Nephron progenitor cell (in vitro differentiated cells): ENCODE measurements around the gene RPGRIP1L.
"Not testable (repeated sequence)": the region's sequence is repeated elsewhere in the genome, so short reads cannot be mapped to it uniquely, and the experiment has no call there.

ENCODE experiments used
- DNase-seq: peaks from one replicate; pipeline ENCODE4 v3.0.0; 2021
- H3K27ac Mint-ChIP-seq: 2 replicates; pipeline ENCODE4 v1.8.0; 2021; ENCODE audit warnings: mild to moderate bottlenecking, moderate library complexity, mixed read lengths
- H3K27me3 Mint-ChIP-seq: 2 replicates; pipeline ENCODE4 v1.8.0; 2021; ENCODE audit warnings: mild to moderate bottlenecking, low read depth, mixed read lengths; ENCODE audit not compliant: poor library complexity
- H3K36me3 Mint-ChIP-seq: 2 replicates; pipeline ENCODE4 v1.8.0; 2021; ENCODE audit warnings: low read depth, mixed read lengths
- H3K4me1 Mint-ChIP-seq: 2 replicates; pipeline ENCODE4 v1.8.0; 2021; ENCODE audit warnings: mixed read lengths
- H3K4me3 Mint-ChIP-seq: 2 replicates; pipeline ENCODE4 v1.8.0; 2021; ENCODE audit warnings: mild to moderate bottlenecking, moderate library complexity, mixed read lengths
- H3K9me3 Mint-ChIP-seq: 2 replicates; pipeline ENCODE4 v1.8.0; 2021; ENCODE audit warnings: mild to moderate bottlenecking, moderate library complexity, mixed read lengths
- CTCF ChIP-seq: fragments of 200-600 bp; sonication (generic); IDR thresholded peaks from 2 replicates; pipeline ENCODE4 v1.5.0; 2021; ENCODE audit warnings: antibody characterized with exemption

Gene RPGRIP1L

GRCh38 chr16:53711390-53711789, 7.7 kb upstream of the RPGRIP1L start:
- H3K4me1 Mint-ChIP-seq = peaks cover 14% of the 10 kb centered on the region
- H3K4me3 Mint-ChIP-seq = no peak overlapping the region
- H3K9me3 Mint-ChIP-seq = peaks cover 4% of the 10 kb centered on the region
- no peak for TF ChIP-seq CTCF
- peaks cover 24% of the 10 kb centered on the region for H3K36me3 Mint-ChIP-seq
- H3K27ac Mint-ChIP-seq = no peak overlapping the region
- no peaks in the 10 kb centered on the region for H3K27me3 Mint-ChIP-seq
- DNase-seq = no peak

GRCh38 chr16:53708490-53708889, 4.8 kb upstream of the RPGRIP1L start:
- Mint-ChIP-seq H3K27ac (no peak overlapping the region), H3K27me3 (no peaks in the 10 kb centered on the region), H3K36me3 (peaks cover 28% of the 10 kb centered on the region), H3K4me1 (peaks cover 22% of the 10 kb centered on the region), H3K4me3 (no peak overlapping the region), H3K9me3 (peaks cover 4% of the 10 kb centered on the region)
- no peak for TF ChIP-seq CTCF
- DNase-seq = no peak

- peaks cover 28% of the 10 kb centered on the region for H3K36me3 Mint-ChIP-seq
- peaks cover 4% of the 10 kb centered on the region for H3K9me3 Mint-ChIP-seq
- H3K4me3 Mint-ChIP-seq = no peak overlapping the region
- no peaks in the 10 kb centered on the region for H3K27me3 Mint-ChIP-seq
- no peak for TF ChIP-seq CTCF
- H3K27ac Mint-ChIP-seq = no peak overlapping the region
- H3K4me1 Mint-ChIP-seq = peaks cover 22% of the 10 kb centered on the region
- DNase-seq = no peak
These were observed 4.0 kb upstream of the RPGRIP1L start for GRCh38 chr16:53707671-53708070.

GRCh38 chr16:53704445-53704813, 770 bp upstream of the RPGRIP1L start:
- H3K27me3 Mint-ChIP-seq = no peaks in the 10 kb centered on the region
- H3K4me1 Mint-ChIP-seq = peaks cover 22% of the 10 kb centered on the region
- DNase-seq = no peak
- TF ChIP-seq CTCF = no peak
- H3K27ac Mint-ChIP-seq = no peak overlapping the region
- H3K36me3 Mint-ChIP-seq = peaks cover 44% of the 10 kb centered on the region
- peaks cover 6% of the 10 kb centered on the region for H3K9me3 Mint-ChIP-seq
- H3K4me3 Mint-ChIP-seq = peak overlapping the region; percentile 97

GRCh38 chr16:53698271-53698670, 5.4 kb downstream of the RPGRIP1L start:
- peaks cover 54% of the 10 kb centered on the region for H3K36me3 Mint-ChIP-seq
- not testable (repeated sequence) for H3K4me3 Mint-ChIP-seq, H3K27me3 Mint-ChIP-seq, H3K27ac Mint-ChIP-seq, DNase-seq, H3K4me1 Mint-ChIP-seq
- peaks cover 21% of the 10 kb centered on the region for H3K9me3 Mint-ChIP-seq

- Mint-ChIP-seq H3K27me3 (no peaks in the 10 kb centered on the region), H3K36me3 (peaks cover 61% of the 10 kb centered on the region), H3K27ac (no peak overlapping the region), H3K9me3 (peaks cover 21% of the 10 kb centered on the region), H3K4me3 (no peak overlapping the region), H3K4me1 (peaks cover 5% of the 10 kb centered on the region)
- DNase-seq = no peak
- TF ChIP-seq CTCF = no peak
These were observed 8.6 kb downstream of the RPGRIP1L start for GRCh38 chr16:53695070-53695469.

GRCh38 chr16:53693320-53693719, 10.3 kb downstream of the RPGRIP1L start:
- H3K36me3 Mint-ChIP-seq = peaks cover 51% of the 10 kb centered on the region
- no peak for DNase-seq
- no peak overlapping the region for H3K4me3 Mint-ChIP-seq
- H3K27ac Mint-ChIP-seq = no peak overlapping the region
- H3K27me3 Mint-ChIP-seq = no peaks in the 10 kb centered on the region
- no peak for TF ChIP-seq CTCF
- H3K4me1 Mint-ChIP-seq = peaks cover 5% of the 10 kb centered on the region
- peaks cover 17% of the 10 kb centered on the region for H3K9me3 Mint-ChIP-seq
